Neural progenitor cell (in vitro differentiated cells): ENCODE results near the gene BPHL.

Source experiments
- CTCF ChIP-seq: fragments of 200-600 bp; sonication (generic); IDR thresholded peaks from 2 replicates; pipeline ENCODE4 v1.5.1; 2017; ENCODE audit warnings: antibody characterized with exemption, mild to moderate bottlenecking
- EZH2 ChIP-seq: fragments of 200-600 bp; sonication (generic); IDR thresholded peaks from 2 replicates; pipeline ENCODE4 v1.6.1; 2017; ENCODE audit warnings: antibody characterized with exemption, mild to moderate bottlenecking, moderate library complexity
- EZH2phosphoT487 ChIP-seq: fragments of 200-600 bp; sonication (generic); IDR thresholded peaks from 2 replicates; pipeline ENCODE4 v1.6.1; 2017; ENCODE audit warnings: antibody characterized with exemption

- TF ChIP-seq CTCF (no peak), EZH2phosphoT487 (no peak), EZH2 (no peak)
Measured at GRCh38 chr6:3086282-3086946, 32.1 kb upstream of the BPHL start.
